BE2C (cell line): Measurements from ENCODE around the gene GPC6.

Experiments
- DNase-seq: peaks from one replicate; pipeline ENCODE4 v3.0.0-alpha.2; 2020
- H3K27me3 ChIP-seq: fragments of 250-450 bp; sonication (Bioruptor Pico); 2 replicates; pipeline ENCODE4 v1.5.1; 2020; ENCODE audit warnings: mild to moderate bottlenecking
- H3K36me3 ChIP-seq: fragments of 250-450 bp; sonication (Bioruptor Pico); 2 replicates; pipeline ENCODE4 v1.5.1; 2020; ENCODE audit warnings: mild to moderate bottlenecking
- H3K4me1 ChIP-seq: fragments of 250-450 bp; sonication (Bioruptor Pico); 2 replicates; pipeline ENCODE4 v1.5.1; 2020
- H3K4me3 ChIP-seq: 2 replicates; pipeline ENCODE4 v1.5.1; 2011; ENCODE audit warnings: low read depth, low read length
- H3K9me3 ChIP-seq: fragments of 250-450 bp; sonication (Bioruptor Pico); 2 replicates; pipeline ENCODE4 v1.5.1; 2020
- TF ChIP-seq, protein P1 (sequence below): IDR thresholded peaks from 2 replicates; pipeline ENCODE4 v1.5.1; 2012; ENCODE audit warnings: mild to moderate bottlenecking, low read depth, low read length

Gene GPC6

DNA sequence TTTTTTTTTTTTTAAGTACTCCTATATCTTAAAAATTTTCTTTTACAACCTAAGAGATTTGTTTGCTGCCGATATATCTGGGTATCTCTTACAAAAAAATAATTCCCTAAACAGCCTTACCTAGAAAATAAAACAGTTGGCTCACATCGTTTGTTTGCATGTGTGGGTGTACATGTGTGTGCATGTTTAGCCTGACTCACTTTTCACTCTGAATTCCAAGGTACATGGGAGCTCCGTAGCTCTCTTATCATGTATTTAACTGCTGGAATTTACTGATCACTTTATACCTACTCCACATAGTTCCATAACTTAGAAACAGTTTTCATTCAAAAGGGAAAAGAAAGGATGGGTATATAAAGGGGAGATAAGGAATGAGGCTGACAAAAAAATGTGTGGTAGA, 616.5 kb downstream of the GPC6 start:
- no peak overlapping the region for H3K4me3 ChIP-seq
- no peaks in the 10 kb centered on the region for H3K9me3 ChIP-seq
- DNase-seq, result no peak
- H3K4me1 ChIP-seq, result no peaks in the 10 kb centered on the region
- TF ChIP-seq, protein P1, sequence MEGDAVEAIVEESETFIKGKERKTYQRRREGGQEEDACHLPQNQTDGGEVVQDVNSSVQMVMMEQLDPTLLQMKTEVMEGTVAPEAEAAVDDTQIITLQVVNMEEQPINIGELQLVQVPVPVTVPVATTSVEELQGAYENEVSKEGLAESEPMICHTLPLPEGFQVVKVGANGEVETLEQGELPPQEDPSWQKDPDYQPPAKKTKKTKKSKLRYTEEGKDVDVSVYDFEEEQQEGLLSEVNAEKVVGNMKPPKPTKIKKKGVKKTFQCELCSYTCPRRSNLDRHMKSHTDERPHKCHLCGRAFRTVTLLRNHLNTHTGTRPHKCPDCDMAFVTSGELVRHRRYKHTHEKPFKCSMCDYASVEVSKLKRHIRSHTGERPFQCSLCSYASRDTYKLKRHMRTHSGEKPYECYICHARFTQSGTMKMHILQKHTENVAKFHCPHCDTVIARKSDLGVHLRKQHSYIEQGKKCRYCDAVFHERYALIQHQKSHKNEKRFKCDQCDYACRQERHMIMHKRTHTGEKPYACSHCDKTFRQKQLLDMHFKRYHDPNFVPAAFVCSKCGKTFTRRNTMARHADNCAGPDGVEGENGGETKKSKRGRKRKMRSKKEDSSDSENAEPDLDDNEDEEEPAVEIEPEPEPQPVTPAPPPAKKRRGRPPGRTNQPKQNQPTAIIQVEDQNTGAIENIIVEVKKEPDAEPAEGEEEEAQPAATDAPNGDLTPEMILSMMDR, result no peak
- H3K36me3 ChIP-seq, result no peaks in the 10 kb centered on the region
- no peaks in the 10 kb centered on the region for H3K27me3 ChIP-seq

DNA sequence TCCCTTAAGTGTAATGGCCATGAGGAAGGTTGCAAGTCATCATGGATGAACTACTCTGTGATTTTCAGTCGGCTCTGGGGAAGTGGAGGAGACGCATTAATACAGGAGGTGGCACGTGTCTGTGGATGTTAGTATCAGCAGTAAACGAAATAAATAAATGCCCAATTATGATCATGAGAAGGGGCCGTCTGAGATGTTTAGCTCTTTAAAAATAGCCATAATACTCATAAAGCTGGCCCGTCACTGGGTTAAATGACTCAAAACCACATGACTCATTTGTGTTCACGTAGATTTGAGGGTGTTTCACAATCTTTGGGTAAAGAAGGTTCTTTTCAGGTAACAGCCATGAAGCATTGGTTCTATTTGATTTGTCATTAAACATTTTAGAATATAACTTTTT, 620.6 kb downstream of the GPC6 start:
- Histone ChIP-seq H3K4me1 (no peaks in the 10 kb centered on the region), H3K4me3 (no peak overlapping the region), H3K36me3 (no peaks in the 10 kb centered on the region), H3K9me3 (no peaks in the 10 kb centered on the region), H3K27me3 (no peaks in the 10 kb centered on the region; the same call in 1 of the 2 replicates)
- DNase-seq, result no peak
- TF ChIP-seq, protein P1, result no peak

DNA sequence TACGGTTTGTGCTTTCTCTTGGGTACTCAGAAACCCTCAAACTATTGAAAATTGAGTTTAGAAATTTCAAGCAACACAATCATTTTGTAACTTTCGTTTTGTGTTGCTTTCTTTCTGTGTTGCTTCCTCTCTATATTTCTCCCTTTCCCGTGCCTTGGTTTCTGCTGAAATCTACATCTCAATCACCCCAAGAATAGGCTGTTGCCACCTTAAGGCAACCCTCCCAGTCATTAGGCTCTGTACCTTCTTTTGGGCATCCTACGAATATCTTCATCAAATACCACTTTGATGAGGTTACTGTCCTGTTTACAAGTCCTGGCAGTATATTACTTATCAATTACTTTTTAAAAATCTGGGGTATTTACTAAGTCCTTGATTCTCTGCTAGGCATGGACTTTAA, 621.6 kb downstream of the GPC6 start:
- H3K27me3 ChIP-seq, result no peaks in the 10 kb centered on the region; the same call in 1 of the 2 replicates
- no peaks in the 10 kb centered on the region for H3K36me3 ChIP-seq
- H3K4me1 ChIP-seq, result no peaks in the 10 kb centered on the region
- H3K9me3 ChIP-seq, result no peaks in the 10 kb centered on the region
- H3K4me3 ChIP-seq, result no peak overlapping the region
- DNase-seq, result no peak
- TF ChIP-seq, protein P1, result no peak

DNA sequence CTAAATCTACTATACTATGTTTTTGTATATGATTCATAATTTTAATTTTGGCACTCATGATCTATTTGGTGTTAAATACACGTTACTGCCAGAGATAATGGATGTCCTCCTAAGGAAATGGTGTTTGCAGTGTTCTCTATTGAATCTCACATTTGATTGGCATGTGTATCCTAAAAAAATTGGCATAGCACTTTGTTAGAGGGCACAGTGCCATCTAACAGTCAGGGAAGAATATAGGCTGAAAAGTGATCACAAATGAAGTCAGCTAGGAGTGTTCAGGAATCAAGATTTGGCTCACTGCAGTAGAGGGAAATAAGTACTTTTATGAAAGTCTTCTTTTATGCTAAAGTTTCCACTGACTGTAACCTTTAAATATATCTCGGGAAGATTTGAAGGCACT, 624.6 kb downstream of the GPC6 start:
- H3K27me3 ChIP-seq, result no peaks in the 10 kb centered on the region; the same call in 1 of the 2 replicates
- DNase-seq, result no peak
- TF ChIP-seq, protein P1, result no peak
- H3K4me3 ChIP-seq, result no peak overlapping the region
- H3K9me3 ChIP-seq, result no peaks in the 10 kb centered on the region
- H3K36me3 ChIP-seq, result no peaks in the 10 kb centered on the region
- peaks cover 4% of the 10 kb centered on the region; the same call in 1 of the 2 replicates for H3K4me1 ChIP-seq

DNA sequence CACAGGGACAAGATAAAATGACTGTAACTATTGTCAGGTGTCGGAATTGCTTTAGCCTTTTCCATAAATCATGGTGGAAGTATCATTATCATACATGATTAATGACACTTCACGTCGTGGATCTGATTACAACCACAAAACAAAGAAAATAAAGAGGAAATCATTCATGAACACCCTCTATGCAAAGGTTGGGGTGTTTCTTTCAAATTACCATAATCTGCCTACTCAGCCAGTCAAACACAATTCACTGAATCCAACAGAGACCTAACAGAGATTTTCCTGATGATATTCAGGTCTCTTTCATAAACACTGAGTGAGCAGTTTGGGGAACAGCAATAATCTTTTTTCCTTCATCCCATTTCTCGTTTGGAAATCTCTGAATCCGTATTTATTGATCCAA, 627.3 kb downstream of the GPC6 start:
- Histone ChIP-seq H3K4me3 (no peak overlapping the region), H3K36me3 (no peaks in the 10 kb centered on the region), H3K4me1 (peaks cover 4% of the 10 kb centered on the region; the same call in 1 of the 2 replicates), H3K27me3 (no peaks in the 10 kb centered on the region; the same call in 1 of the 2 replicates), H3K9me3 (no peaks in the 10 kb centered on the region)
- TF ChIP-seq, protein P1, result no peak
- DNase-seq, result no peak

DNA sequence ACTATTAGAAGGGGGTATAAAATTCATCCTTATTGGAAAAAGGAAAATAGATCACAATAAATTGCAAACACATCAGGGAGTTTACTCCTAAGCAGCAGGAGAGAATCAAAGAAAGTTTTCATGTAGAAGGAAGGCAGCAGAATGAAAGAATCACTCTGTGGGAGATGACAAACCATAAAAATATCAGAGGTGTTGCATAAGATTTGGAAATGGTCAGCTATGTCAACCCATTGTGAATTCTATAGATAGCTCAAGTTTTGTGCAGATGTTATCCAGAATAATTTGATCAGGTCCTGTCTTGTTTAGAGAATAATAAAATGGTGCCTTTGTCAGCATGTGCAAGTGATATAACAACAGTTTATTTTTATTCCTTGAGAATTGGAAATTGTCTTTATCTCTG, 630.5 kb downstream of the GPC6 start:
- H3K4me3 ChIP-seq, result no peak overlapping the region
- peaks cover 9% of the 10 kb centered on the region for H3K4me1 ChIP-seq
- TF ChIP-seq, protein P1, result no peak
- H3K27me3 ChIP-seq, result no peaks in the 10 kb centered on the region
- H3K9me3 ChIP-seq, result no peaks in the 10 kb centered on the region
- DNase-seq, result no peak
- no peaks in the 10 kb centered on the region for H3K36me3 ChIP-seq
